ENCODE measurements around the gene BAX. TPM values are rescaled to one million over a fixed set of nuclear protein-coding genes. Genes with fewer than 3 reads are reported as not detected.

BAX gene
- total RNA-seq, 1 donor from 2014 or later, result 161 TPM

DNA sequence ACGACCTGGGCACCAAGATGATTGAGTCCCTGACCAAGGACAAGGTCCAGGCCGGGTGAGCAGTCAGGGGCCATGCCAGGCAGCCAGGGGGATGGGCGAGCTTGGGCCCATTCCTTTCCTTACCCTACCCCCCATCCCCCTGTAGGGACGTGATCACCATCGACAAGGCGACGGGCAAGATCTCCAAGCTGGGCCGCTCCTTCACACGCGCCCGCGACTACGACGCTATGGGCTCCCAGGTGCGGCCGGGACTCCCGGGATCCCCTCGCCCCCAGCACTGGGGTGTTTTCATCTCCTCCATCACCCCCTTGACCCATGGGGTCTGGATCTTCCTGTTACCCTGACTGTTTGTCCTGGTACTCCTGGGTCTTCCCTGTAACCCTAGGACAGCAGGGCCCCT, 55.2 kb downstream of the BAX start:
- TF ChIP-seq, protein P1, sequence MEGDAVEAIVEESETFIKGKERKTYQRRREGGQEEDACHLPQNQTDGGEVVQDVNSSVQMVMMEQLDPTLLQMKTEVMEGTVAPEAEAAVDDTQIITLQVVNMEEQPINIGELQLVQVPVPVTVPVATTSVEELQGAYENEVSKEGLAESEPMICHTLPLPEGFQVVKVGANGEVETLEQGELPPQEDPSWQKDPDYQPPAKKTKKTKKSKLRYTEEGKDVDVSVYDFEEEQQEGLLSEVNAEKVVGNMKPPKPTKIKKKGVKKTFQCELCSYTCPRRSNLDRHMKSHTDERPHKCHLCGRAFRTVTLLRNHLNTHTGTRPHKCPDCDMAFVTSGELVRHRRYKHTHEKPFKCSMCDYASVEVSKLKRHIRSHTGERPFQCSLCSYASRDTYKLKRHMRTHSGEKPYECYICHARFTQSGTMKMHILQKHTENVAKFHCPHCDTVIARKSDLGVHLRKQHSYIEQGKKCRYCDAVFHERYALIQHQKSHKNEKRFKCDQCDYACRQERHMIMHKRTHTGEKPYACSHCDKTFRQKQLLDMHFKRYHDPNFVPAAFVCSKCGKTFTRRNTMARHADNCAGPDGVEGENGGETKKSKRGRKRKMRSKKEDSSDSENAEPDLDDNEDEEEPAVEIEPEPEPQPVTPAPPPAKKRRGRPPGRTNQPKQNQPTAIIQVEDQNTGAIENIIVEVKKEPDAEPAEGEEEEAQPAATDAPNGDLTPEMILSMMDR (conservative IDR thresholded peaks at IDR 0.05), result no peak
- no peaks in the 10 kb centered on the region for H3K27me3 Mint-ChIP-seq
- peaks cover 8% of the 10 kb centered on the region for H3K36me3 Mint-ChIP-seq
- no peak overlapping the region for H3K27ac Mint-ChIP-seq
- no peaks in the 10 kb centered on the region for H3K9me3 Mint-ChIP-seq
- H3K4me3 Mint-ChIP-seq, result no peak overlapping the region
- H3K4me1 Mint-ChIP-seq (ENCODE audit: unreplicated experiment), result no peaks in the 10 kb centered on the region
- no peak for DNase-seq (ENCODE audit: extremely low spot score, unreplicated experiment)

- Mint-ChIP-seq H3K4me1 (ENCODE audit: unreplicated experiment) (no peaks in the 10 kb centered on the region), H3K4me3 (no peak overlapping the region), H3K27ac (no peak overlapping the region), H3K36me3 (peaks cover 6% of the 10 kb centered on the region), H3K27me3 (no peaks in the 10 kb centered on the region), H3K9me3 (no peaks in the 10 kb centered on the region)
- DNase-seq (ENCODE audit: extremely low spot score, unreplicated experiment), result no peak
- TF ChIP-seq, protein P1 (conservative IDR thresholded peaks at IDR 0.05), result no peak
Measured at GRCh38 chr19:49010453-49010852, 55.8 kb downstream of the BAX start.

- TF ChIP-seq, protein P1 (conservative IDR thresholded peaks at IDR 0.05), result no peak
- Mint-ChIP-seq H3K4me1 (ENCODE audit: unreplicated experiment) (no peaks in the 10 kb centered on the region), H3K36me3 (peaks cover 11% of the 10 kb centered on the region), H3K27ac (no peak overlapping the region), H3K9me3 (no peaks in the 10 kb centered on the region), H3K27me3 (no peaks in the 10 kb centered on the region), H3K4me3 (no peak overlapping the region)
- DNase-seq (ENCODE audit: extremely low spot score, unreplicated experiment), result no peak
Measured at GRCh38 chr19:49011194-49011593, 56.5 kb downstream of the BAX start.

Small RNAs within 50 kb of the gene (microRNA-seq; reads per million reads assigned to microRNA genes)
- not detected for gene MIR6798

Other genes with a start within 250 kb of the BAX start
- gene MAMSTR, start 235.2 kb upstream of the BAX start, total RNA-seq (ENCODE audit: low replicate concordance), result 2.0 and 3.6 TPM in 2 replicates
- 1.9 and 4.6 TPM in 2 replicates for gene RASIP1, start 214.3 kb upstream of the BAX start, total RNA-seq (ENCODE audit: low replicate concordance)
- 2.2 and 4.8 TPM in 2 replicates for gene IZUMO1, start 208.0 kb upstream of the BAX start, total RNA-seq (ENCODE audit: low replicate concordance)
- 11.2 and 15.0 TPM in 2 replicates for gene FUT1, start 202.2 kb upstream of the BAX start, total RNA-seq (ENCODE audit: low replicate concordance)
- gene FGF21, start 199.4 kb upstream of the BAX start, total RNA-seq (ENCODE audit: low replicate concordance), result not detected in 2 replicates
- gene BCAT2, start 143.8 kb upstream of the BAX start, total RNA-seq (ENCODE audit: low replicate concordance), result 52.8 and 73.3 TPM in 2 replicates
- 9.4 and 12.9 TPM in 2 replicates for gene HSD17B14, start 118.4 kb upstream of the BAX start, total RNA-seq (ENCODE audit: low replicate concordance)
- 15.8 and 45.4 TPM in 2 replicates for gene PLEKHA4, start 86.3 kb upstream of the BAX start, total RNA-seq (ENCODE audit: low replicate concordance)
- 57.5 and 161 TPM in 2 replicates for gene PPP1R15A, start 82.5 kb upstream of the BAX start, total RNA-seq (ENCODE audit: low replicate concordance)
- gene TULP2, start 56.1 kb upstream of the BAX start, total RNA-seq (ENCODE audit: low replicate concordance), result not detected in 2 replicates
- gene NUCB1, start 54.6 kb upstream of the BAX start, total RNA-seq (ENCODE audit: low replicate concordance), result 202 and 205 TPM in 2 replicates
- gene DHDH, start 21.2 kb upstream of the BAX start, total RNA-seq (ENCODE audit: low replicate concordance), result 1.4 and 3.4 TPM in 2 replicates
- 1,657 and 2,039 TPM in 2 replicates for gene FTL, start 10.4 kb downstream of the BAX start, total RNA-seq (ENCODE audit: low replicate concordance)
- 62.1 and 64.8 TPM in 2 replicates for gene GYS1, start 38.4 kb downstream of the BAX start, total RNA-seq (ENCODE audit: low replicate concordance)
- gene RUVBL2, start 39.0 kb downstream of the BAX start, total RNA-seq (ENCODE audit: low replicate concordance), result 72.6 and 99.5 TPM in 2 replicates
- not detected in 2 replicates for gene LHB, start 62.2 kb downstream of the BAX start, total RNA-seq (ENCODE audit: low replicate concordance)
- gene CGB3, start 69.5 kb downstream of the BAX start, total RNA-seq (ENCODE audit: low replicate concordance), result 6.1 TPM in 1 of 2 replicates, not detected in the other
- not detected in 2 replicates for gene CGB2, start 77.0 kb downstream of the BAX start, total RNA-seq (ENCODE audit: low replicate concordance)
- gene CGB1, start 82.0 kb downstream of the BAX start, total RNA-seq (ENCODE audit: low replicate concordance), result not detected in 2 replicates
- gene CGB5, start 89.0 kb downstream of the BAX start, total RNA-seq (ENCODE audit: low replicate concordance), result 6.7 TPM in 1 of 2 replicates, not detected in the other
- 9.4 TPM in 1 of 2 replicates, not detected in the other for gene CGB8, start 94.2 kb downstream of the BAX start, total RNA-seq (ENCODE audit: low replicate concordance)
- 1.9 and 3.6 TPM in 2 replicates for gene CGB7, start 102.9 kb downstream of the BAX start, total RNA-seq (ENCODE audit: low replicate concordance)
- gene NTF4, start 109.9 kb downstream of the BAX start, total RNA-seq (ENCODE audit: low replicate concordance), result 3.9 and 5.2 TPM in 2 replicates
- gene KCNA7, start 117.8 kb downstream of the BAX start, total RNA-seq (ENCODE audit: low replicate concordance), result not detected in 2 replicates
- gene SNRNP70, start 130.6 kb downstream of the BAX start, total RNA-seq (ENCODE audit: low replicate concordance), result 205 and 296 TPM in 2 replicates
- gene LIN7B, start 159.5 kb downstream of the BAX start, total RNA-seq (ENCODE audit: low replicate concordance), result 10.6 TPM in 2 replicates
- 2.3 and 2.6 TPM in 2 replicates for gene C19orf73, start 164.3 kb downstream of the BAX start, total RNA-seq (ENCODE audit: low replicate concordance)
- 15.2 and 17.8 TPM in 2 replicates for gene PPFIA3, start 164.7 kb downstream of the BAX start, total RNA-seq (ENCODE audit: low replicate concordance)
- gene HRC, start 200.5 kb downstream of the BAX start, total RNA-seq (ENCODE audit: low replicate concordance), result 3.2 TPM in 1 of 2 replicates, not detected in the other
- 33.1 and 41.5 TPM in 2 replicates for gene TRPM4, start 202.9 kb downstream of the BAX start, total RNA-seq (ENCODE audit: low replicate concordance)